ENCODE measurements around the gene ASTN2.

Gene ASTN2

GRCh38 chr9:116546711-116547581 is 867.9 kb downstream of the ASTN2 start:
- no peaks in the 10 kb centered on the region for H3F3A ChIP-seq (ENCODE audit: insufficient read depth, low read length)
- no peak overlapping the region for H3K9ac ChIP-seq (ENCODE audit: low read length)
- no peaks in the 10 kb centered on the region for H3K4me1 ChIP-seq (ENCODE audit: low read length)
- no peak overlapping the region for H3K4me2 ChIP-seq (ENCODE audit: low read depth, low read length)
- no peak overlapping the region for H2AFZ ChIP-seq (ENCODE audit: low read length)
- no peaks in the 10 kb centered on the region for H3K36me3 ChIP-seq (replicated peaks; ENCODE audit: insufficient read depth, low read length)
- no peaks in the 10 kb centered on the region for H3K9me2 ChIP-seq (replicated peaks; ENCODE audit: insufficient read depth, low read length)
- H3K4me3 ChIP-seq (ENCODE audit: low read length) = no peak overlapping the region
- no peaks in the 10 kb centered on the region for H4K20me1 ChIP-seq (ENCODE audit: insufficient read depth, low read length)
- H3K79me2 ChIP-seq (ENCODE audit: low read length) = no peaks in the 10 kb centered on the region
- DNase-seq = no peak
- TF ChIP-seq CTCF (IDR thresholded peaks at IDR 0.05; ENCODE audit: low read length) = no peak
- H3K27ac ChIP-seq (ENCODE audit: low read length) = no peak overlapping the region
- no peaks in the 10 kb centered on the region for H3K9me3 ChIP-seq (replicated peaks; ENCODE audit: insufficient read depth, low read length)
- no peaks in the 10 kb centered on the region for H3K27me3 ChIP-seq (replicated peaks; ENCODE audit: insufficient read depth, low read length)

- no peak overlapping the region for H2AFZ ChIP-seq (ENCODE audit: low read length)
- no peak overlapping the region for H3K27ac ChIP-seq (ENCODE audit: low read length)
- H3K79me2 ChIP-seq (ENCODE audit: low read length) = no peaks in the 10 kb centered on the region
- H3K9me2 ChIP-seq (replicated peaks; ENCODE audit: insufficient read depth, low read length) = no peaks in the 10 kb centered on the region
- no peak overlapping the region for H3K4me2 ChIP-seq (ENCODE audit: low read depth, low read length)
- H4K20me1 ChIP-seq (ENCODE audit: insufficient read depth, low read length) = no peaks in the 10 kb centered on the region
- DNase-seq = no peak
- no peaks in the 10 kb centered on the region for H3K27me3 ChIP-seq (replicated peaks; ENCODE audit: insufficient read depth, low read length)
- H3K9me3 ChIP-seq (replicated peaks; ENCODE audit: insufficient read depth, low read length) = no peaks in the 10 kb centered on the region
- no peaks in the 10 kb centered on the region for H3K4me1 ChIP-seq (ENCODE audit: low read length)
- H3K4me3 ChIP-seq (ENCODE audit: low read length) = no peak overlapping the region
- no peaks in the 10 kb centered on the region for H3K36me3 ChIP-seq (replicated peaks; ENCODE audit: insufficient read depth, low read length)
- no peak for TF ChIP-seq CTCF (IDR thresholded peaks at IDR 0.05; ENCODE audit: low read length)
- no peak for TF ChIP-seq EZH2phosphoT487 (IDR thresholded peaks at IDR 0.05; ENCODE audit: low read length)
- no peak for TF ChIP-seq EZH2 (optimal IDR thresholded peaks at IDR 0.05; ENCODE audit: low read depth, low read length)
- H3F3A ChIP-seq (ENCODE audit: insufficient read depth, low read length) = no peaks in the 10 kb centered on the region
- no peak overlapping the region for H3K9ac ChIP-seq (ENCODE audit: low read length)
These were observed 870.0 kb downstream of the ASTN2 start for GRCh38 chr9:116544896-116545295.

GRCh38 chr9:116543731-116544400 is 871.0 kb downstream of the ASTN2 start:
- Histone ChIP-seq H3K4me1 (ENCODE audit: low read length) (no peaks in the 10 kb centered on the region), H3K27me3 (replicated peaks; ENCODE audit: insufficient read depth, low read length) (no peaks in the 10 kb centered on the region), H3K9me3 (replicated peaks; ENCODE audit: insufficient read depth, low read length) (no peaks in the 10 kb centered on the region), H3F3A (ENCODE audit: insufficient read depth, low read length) (no peaks in the 10 kb centered on the region), H2AFZ (ENCODE audit: low read length) (no peak overlapping the region), H3K4me3 (ENCODE audit: low read length) (no peak overlapping the region), H3K9me2 (replicated peaks; ENCODE audit: insufficient read depth, low read length) (no peaks in the 10 kb centered on the region), H3K27ac (ENCODE audit: low read length) (no peak overlapping the region), H3K79me2 (ENCODE audit: low read length) (no peaks in the 10 kb centered on the region), H3K4me2 (ENCODE audit: low read depth, low read length) (no peak overlapping the region), H3K9ac (ENCODE audit: low read length) (no peak overlapping the region), H3K36me3 (replicated peaks; ENCODE audit: insufficient read depth, low read length) (no peaks in the 10 kb centered on the region), H4K20me1 (ENCODE audit: insufficient read depth, low read length) (no peaks in the 10 kb centered on the region)
- no peak for DNase-seq
- TF ChIP-seq CTCF (IDR thresholded peaks at IDR 0.05; ENCODE audit: low read length) = no peak
- no peak for TF ChIP-seq EZH2 (optimal IDR thresholded peaks at IDR 0.05; ENCODE audit: low read depth, low read length)
- no peak for TF ChIP-seq EZH2phosphoT487 (IDR thresholded peaks at IDR 0.05; ENCODE audit: low read length)

All from MM.1S (cell line).